Spleen (tissue), 11 donors: ENCODE results near the gene TYRP1. TPM values are rescaled to one million over a fixed set of nuclear protein-coding genes. Genes with fewer than 3 reads are reported as not detected.

Source experiments
- DNase-seq: peaks from one replicate; pipeline ENCODE4 v3.0.0-alpha.2; 2020
- H3K27ac ChIP-seq, 8 donors: fragments of 200-600 bp; sonication (generic) in 7 of 8; 1 replicate in 4 of 8; 2 replicates in 4 of 8; pipeline versions ENCODE4 v1.5.0 to v1.8.0; 2016 to 2021; ENCODE audit warnings: inconsistent platforms in 4 of 8, mild to moderate bottlenecking in 4 of 8, moderate library complexity in 1 of 8
- H3K27me3 ChIP-seq, 7 donors: fragments of 200-600 bp; sonication (generic) in 6 of 7; replicated peaks in 1 of 7; 1 replicate in 4 of 7; 2 replicates in 3 of 7; pipeline versions ENCODE4 v1.5.0 to v1.8.0; 2016 to 2021; ENCODE audit warnings: inconsistent platforms in 3 of 7, mild to moderate bottlenecking in 1 of 7
- H3K36me3 ChIP-seq, 6 donors: fragments of 200-600 bp; sonication (generic) in 5 of 6; 1 replicate in 4 of 6; 2 replicates in 2 of 6; pipeline versions ENCODE4 v1.5.0 to v1.8.0; 2016 to 2021; ENCODE audit warnings: inconsistent platforms in 2 of 6
- H3K4me1 ChIP-seq, 6 donors: fragments of 200-600 bp; sonication (generic) in 5 of 6; 1 replicate in 3 of 6; 2 replicates in 3 of 6; pipeline versions ENCODE4 v1.5.0 to v1.8.0; 2016 to 2021; ENCODE audit warnings: inconsistent platforms in 3 of 6
- H3K4me3 ChIP-seq, 8 donors: fragments of 200-600 bp; sonication (generic) in 7 of 8; 1 replicate in 4 of 8; 2 replicates in 4 of 8; pipeline versions ENCODE4 v1.5.0 to v1.8.0; 2016 to 2021; ENCODE audit warnings: inconsistent platforms in 4 of 8, mild to moderate bottlenecking in 4 of 8, moderate library complexity in 2 of 8
- H3K9me3 ChIP-seq, 8 donors: fragments of 200-600 bp; sonication (generic) in 7 of 8; 1 replicate in 4 of 8; 2 replicates in 4 of 8; pipeline versions ENCODE4 v1.5.0 to v1.8.0; 2016 to 2021; ENCODE audit warnings: inconsistent platforms in 4 of 8
- CTCF ChIP-seq, 11 experiments: fragments of 200-600 bp in 7 of 11; fragments of 450-650 bp in 4 of 11; sonication (generic) in 4 of 11; IDR thresholded peaks in 8 of 11; conservative IDR thresholded peaks in 3 of 11; 1 replicate in 7 of 11; 2 replicates in 4 of 11; pipeline versions ENCODE4 v1.4.0 to v1.8.0; 2016 to 2021; ENCODE audit warnings: antibody characterized with exemption in 11 of 11, inconsistent platforms in 4 of 11, mild to moderate bottlenecking in 1 of 11
- POLR2A ChIP-seq, 3 donors: fragments of 450-650 bp; IDR thresholded peaks; one replicate each; pipeline ENCODE4 v1.5.1; 2017; ENCODE audit warnings: antibody characterized with exemption in 3 of 3, mild to moderate bottlenecking in 1 of 3
- POLR2AphosphoS5 ChIP-seq, 3 donors: sonication (generic); formaldehyde crosslinking; IDR thresholded peaks; one replicate each; pipeline ENCODE4 v1.5.1; 2017; ENCODE audit warnings: antibody characterized with exemption in 3 of 3
- WGBS, 5 donors: extraction: QIAGEN DNeasy Blood & Tissue Kit in 3 of 5; methylation state at CpG; one replicate each; pipeline versions ENCODE4 v1.1.5 to v1.1.7; 2013 to 2018; 5-methylcytosine and 5-hydroxymethylcytosine counted together
- intact Hi-C: fragments of 100-400 bp; cut with DNase I; formaldehyde crosslinking; loops from one replicate; pipeline ENCODE4 v1.15.0; 2023; ENCODE audit warnings: low total_unique reads
- polyA plus RNA-seq, 3 donors: library from polyadenylated mRNA; stranded (reverse); fragments of 200-250 nt; gene quantifications; one replicate each; pipeline ENCODE4 v1.2.1, GENCODE V29; 2013
- total RNA-seq, 7 donors: library from RNA; depleted of rRNA in 3 of 7; stranded (reverse); fragments of >200 nt in 3 of 7; fragmentation: NEBNext Ultra II Directional in 4 of 7; extraction: Animal tissue kit (Norgen Biotek cat#: 25700) in 4 of 7; gene quantifications; one replicate each; pipeline versions ENCODE4 v1.1.0 to v1.2.1, GENCODE V29; 2016 to 2021
- donor health status: healthy with polysubstance abuse.
- donor health status: DM: no; HTN: no; CAD: no; lungs with moderate emphysema.
- donor health status: DM: no; HTN: no; CAD: no.
- donor health status: Bipolar disorder and iron deficiency.
- donor health status: healthy.
- donor health status: DM: no; HTN: no; CAD: no.
- donor health status: DM: yes; HTN: yes; CAD: no.

The TYRP1 gene
- total and polyA plus RNA-seq, 10 donors = not detected

GRCh38 chr9:12759761-12760160, 66.6 kb downstream of the TYRP1 start:
- H3K36me3 ChIP-seq = no peaks in the 10 kb centered on the region
- DNase-seq = no peak
- H3K4me1 ChIP-seq = no peaks in the 10 kb centered on the region
- H3K27ac ChIP-seq = no peak overlapping the region
- H3K4me3 ChIP-seq = no peak overlapping the region
- H3K9me3 ChIP-seq = no peaks in the 10 kb centered on the region
- 58 to 82% (median 71%) methylated on average over 1 of the region's 1 CpG for WGBS, 5 donors
- H3K27me3 ChIP-seq = no peaks in the 10 kb centered on the region
- TF ChIP-seq POLR2A (IDR thresholded peaks at IDR 0.05) (no peak), CTCF (IDR thresholded peaks at IDR 0.05 in 8 of 11, conservative IDR thresholded peaks at IDR 0.05 in 3 of 11) (no peak), POLR2AphosphoS5 (IDR thresholded peaks at IDR 0.05) (no peak)
- intact Hi-C loops = no loop called here

Other genes with a start within 250 kb of the TYRP1 start
- gene LURAP1L, start 81.6 kb downstream of the TYRP1 start, total RNA-seq = 10 to 100 TPM; 10.3 to 34.0 (median 16.9) TPM
- gene LURAP1L, start 81.6 kb downstream of the TYRP1 start, polyA plus RNA-seq = 1 to 10 TPM; 5.6 to 8.1 (median 5.8) TPM